Keratinocyte (primary cell): ENCODE measurements around the gene SMARCAL1.

Experiments used
- EZH2 ChIP-seq: IDR thresholded peaks from one replicate; pipeline ENCODE4 v1.6.1; 2012; ENCODE audit warnings: inconsistent platforms, mild to moderate bottlenecking, low read length, moderate library complexity
- TF ChIP-seq, protein P1 (sequence below), 3 experiments: IDR thresholded peaks in 1 of 3; conservative IDR thresholded peaks in 1 of 3; optimal IDR thresholded peaks in 1 of 3; 2 replicates in 2 of 3; 3 replicates in 1 of 3; pipeline versions ENCODE3 to v1.5.1; 2011; ENCODE audit warnings: low read length in 3 of 3, mild to moderate bottlenecking in 3 of 3, moderate library complexity in 2 of 3, control low read depth in 1 of 3, inconsistent platforms in 1 of 3; ENCODE audit not compliant: insufficient read depth in 2 of 3; ENCODE audit errors: extremely low read depth in 1 of 3

DNA sequence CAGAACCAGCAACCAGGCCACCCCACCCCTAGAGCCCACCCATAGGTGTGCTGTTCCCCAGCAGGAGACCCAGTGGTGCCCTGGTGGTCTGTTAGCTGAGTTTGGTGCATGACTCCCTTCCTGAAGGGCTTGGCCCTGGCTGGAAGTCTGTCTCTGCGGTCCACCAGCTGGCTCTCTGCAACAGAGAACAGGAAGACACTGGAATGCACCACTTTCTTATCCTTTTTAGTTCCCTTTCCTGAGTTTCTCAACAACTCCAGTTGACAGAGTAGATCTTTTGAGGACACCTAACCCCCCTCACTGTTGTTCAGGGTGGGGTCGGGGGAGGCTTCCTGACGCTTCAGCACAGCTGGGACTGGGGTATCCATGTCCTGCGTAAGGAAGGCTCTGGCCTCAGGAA is 74.4 kb downstream of the SMARCAL1 start:
- TF ChIP-seq, protein P1, sequence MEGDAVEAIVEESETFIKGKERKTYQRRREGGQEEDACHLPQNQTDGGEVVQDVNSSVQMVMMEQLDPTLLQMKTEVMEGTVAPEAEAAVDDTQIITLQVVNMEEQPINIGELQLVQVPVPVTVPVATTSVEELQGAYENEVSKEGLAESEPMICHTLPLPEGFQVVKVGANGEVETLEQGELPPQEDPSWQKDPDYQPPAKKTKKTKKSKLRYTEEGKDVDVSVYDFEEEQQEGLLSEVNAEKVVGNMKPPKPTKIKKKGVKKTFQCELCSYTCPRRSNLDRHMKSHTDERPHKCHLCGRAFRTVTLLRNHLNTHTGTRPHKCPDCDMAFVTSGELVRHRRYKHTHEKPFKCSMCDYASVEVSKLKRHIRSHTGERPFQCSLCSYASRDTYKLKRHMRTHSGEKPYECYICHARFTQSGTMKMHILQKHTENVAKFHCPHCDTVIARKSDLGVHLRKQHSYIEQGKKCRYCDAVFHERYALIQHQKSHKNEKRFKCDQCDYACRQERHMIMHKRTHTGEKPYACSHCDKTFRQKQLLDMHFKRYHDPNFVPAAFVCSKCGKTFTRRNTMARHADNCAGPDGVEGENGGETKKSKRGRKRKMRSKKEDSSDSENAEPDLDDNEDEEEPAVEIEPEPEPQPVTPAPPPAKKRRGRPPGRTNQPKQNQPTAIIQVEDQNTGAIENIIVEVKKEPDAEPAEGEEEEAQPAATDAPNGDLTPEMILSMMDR (optimal IDR thresholded peaks at IDR 0.05 in 1 of 3, IDR thresholded peaks at IDR 0.05 in 1 of 3, conservative IDR thresholded peaks at IDR 0.05 in 1 of 3; ENCODE audit: extremely low read depth in 1 of 3, insufficient read depth in 2 of 3, low read length in 3 of 3), result no peak
- no peak for TF ChIP-seq EZH2
